NCI-H82 (cell line): Measurements from ENCODE around the gene KCNE1.
"Not testable (repeated sequence)": the region's sequence is repeated elsewhere in the genome, so short reads cannot be mapped to it uniquely, and the experiment has no call there.

Source experiments
- DNase-seq: peaks from one replicate; lab custom pipeline; 2025; lab: John Stamatoyannopoulos, UW

Gene KCNE1

GRCh38 chr21:34417448-34418077 lies 94.4 kb downstream of the KCNE1 start:
- DNase-seq, result not testable (repeated sequence)

- DNase-seq, result not testable (repeated sequence)
Measured at GRCh38 chr21:34407294-34407693, 104.7 kb downstream of the KCNE1 start.

GRCh38 chr21:34406676-34407075 lies 105.3 kb downstream of the KCNE1 start:
- DNase-seq, result not testable (repeated sequence)

GRCh38 chr21:34406102-34406501 lies 105.9 kb downstream of the KCNE1 start:
- not testable (repeated sequence) for DNase-seq

- DNase-seq, result not testable (repeated sequence)
Measured at GRCh38 chr21:34405686-34406085, 106.3 kb downstream of the KCNE1 start.

GRCh38 chr21:34404742-34405141 lies 107.3 kb downstream of the KCNE1 start:
- not testable (repeated sequence) for DNase-seq

- DNase-seq, result not testable (repeated sequence)
Measured at GRCh38 chr21:34400522-34400921, 111.5 kb downstream of the KCNE1 start.
